ENCODE measurements around the gene CPNE1. TPM values are rescaled to one million over a fixed set of nuclear protein-coding genes. Genes with fewer than 3 reads are reported as not detected.

Gene CPNE1
- total RNA-seq, 2 experiments from 2014 or later = 271 to 272 TPM

DNA sequence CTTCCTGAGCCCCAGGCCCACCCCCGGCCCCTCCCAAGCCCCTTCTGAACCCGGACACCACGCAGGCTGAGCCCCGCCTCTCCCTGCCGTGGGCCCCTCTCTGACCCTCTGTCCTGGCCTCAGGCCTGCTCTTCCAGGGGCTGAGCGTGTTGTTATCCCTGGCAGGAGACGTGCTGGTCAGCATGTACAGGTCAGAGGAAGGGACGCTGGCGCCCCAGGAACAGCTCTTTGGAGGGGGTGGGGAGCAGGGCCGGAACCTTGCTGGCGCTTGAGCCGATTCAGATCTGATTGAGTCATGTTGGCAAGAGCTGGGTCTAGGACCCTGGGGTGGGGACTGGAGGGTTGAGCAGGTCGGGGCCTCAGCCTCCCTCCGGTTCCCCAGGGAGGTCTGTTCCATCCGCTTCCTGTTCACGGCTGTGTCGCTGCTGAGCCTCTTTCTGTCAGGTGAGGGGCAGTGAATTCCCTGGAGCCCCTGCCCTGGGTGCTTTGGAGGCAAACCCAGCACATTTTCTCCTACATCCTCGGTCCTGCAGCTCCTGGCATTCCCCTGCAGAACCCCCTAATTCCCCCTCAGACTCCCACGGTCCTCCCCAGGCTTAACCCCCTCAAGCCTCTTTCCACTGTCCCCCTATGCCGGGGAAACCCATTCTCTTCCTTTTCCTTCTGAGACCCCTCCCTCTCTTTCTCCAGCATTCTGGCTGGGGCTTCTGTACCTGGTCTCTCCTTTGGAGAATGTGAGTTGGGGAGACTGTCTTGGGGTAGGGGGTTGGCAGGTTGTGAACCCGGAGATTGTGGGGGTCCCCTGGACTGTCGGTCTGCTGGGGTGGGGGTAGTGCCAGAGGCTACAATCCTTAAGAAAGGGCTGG is 47.1 kb downstream of the CPNE1 start:
- no peaks in the 10 kb centered on the region for H3K9me3 Mint-ChIP-seq (ENCODE audit: insufficient read depth)
- ATAC-seq (no peak), DNase-seq (peak; percentile 63)
- ChIA-PET CTCF (interaction anchor here (0.8 to 4.3 kb wide), 12 partner anchors 10 to 336 kb away, joined by 3 to 43 read pairs (median 6); partner anchors contain the start of genes NFS1, ROMO1 and SCAND1), POLR2A (interaction anchor here (0.6 to 5.1 kb wide), 8 partner anchors 11 to 337 kb away, joined by 3 to 72 read pairs (median 6); partner anchors contain the start of genes CPNE1, NFS1, RBM12 and RBM39)
- peaks cover 7% of the 10 kb centered on the region for H3K36me3 Mint-ChIP-seq (ENCODE audit: low read depth)
- H3K27ac Mint-ChIP-seq = peak overlapping the region; percentile 92
- peaks cover 2% of the 10 kb centered on the region for H3K27me3 Mint-ChIP-seq (ENCODE audit: low read depth)
- peaks cover 43% of the 10 kb centered on the region for H3K4me1 Mint-ChIP-seq (ENCODE audit: low read depth)
- peak overlapping the region; percentile 84 for H3K4me3 Mint-ChIP-seq

- peak overlapping the region; percentile 84 for H3K4me3 Mint-ChIP-seq
Observed at GRCh38 chr20:35616465-35617396, 48.0 kb downstream of the CPNE1 start.

DNA sequence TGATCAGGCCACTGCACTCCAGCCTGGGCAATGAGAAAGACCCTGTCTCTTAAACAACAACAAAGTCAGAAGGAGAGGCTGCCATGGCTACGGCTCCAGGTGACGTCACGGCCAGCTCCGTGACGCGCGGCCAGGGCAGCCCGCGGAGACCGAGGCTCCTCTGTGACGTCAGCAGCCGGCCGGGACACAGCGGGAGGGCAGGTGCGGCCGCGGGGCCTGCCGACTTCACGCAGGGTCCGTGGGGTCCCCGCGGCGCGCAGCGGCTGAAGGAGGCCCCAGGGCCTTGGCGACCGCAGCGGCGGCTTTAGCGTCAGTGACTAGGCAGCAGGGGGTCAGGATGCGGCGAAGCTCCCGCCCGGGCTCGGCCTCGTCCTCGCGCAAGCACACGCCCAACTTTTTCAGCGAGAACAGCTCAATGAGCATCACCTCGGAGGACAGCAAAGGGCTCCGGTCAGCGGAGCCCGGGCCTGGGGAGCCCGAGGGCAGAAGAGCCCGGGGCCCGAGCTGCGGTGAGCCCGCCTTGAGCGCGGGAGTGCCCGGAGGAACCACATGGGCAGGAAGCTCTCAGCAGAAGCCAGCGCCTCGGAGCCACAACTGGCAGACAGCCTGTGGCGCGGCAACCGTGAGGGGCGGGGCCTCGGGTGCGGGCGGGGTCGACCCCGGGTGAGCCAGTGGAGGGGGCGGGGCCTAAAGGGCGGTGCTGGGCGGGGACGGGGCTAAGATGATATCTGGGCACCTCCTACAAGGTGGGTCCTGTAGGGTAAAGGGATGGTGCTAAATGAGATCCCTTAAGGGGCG is 48.8 kb downstream of the CPNE1 start, which contains the start of gene SPAG4:
Gene SPAG4, plus strand, starts transcription at position 163 of the 798 bp plus-strand sequence. Its CDS starts 175 bp downstream, at position 338.
- Mint-ChIP-seq H3K27ac (peak within 1 kb of the TSS; percentile 96), H3K4me3 (peak within 1 kb of the TSS; percentile 84), H3K36me3 (ENCODE audit: low read depth) (peaks cover under 1% of the 10 kb centered on the region), H3K4me1 (ENCODE audit: low read depth) (peaks cover 43% of the 10 kb centered on the region), H3K27me3 (ENCODE audit: low read depth) (peaks cover 2% of the 10 kb centered on the region), H3K9me3 (ENCODE audit: insufficient read depth) (no peaks in the 10 kb centered on the region)
- POLR2A ChIA-PET = interaction anchor here (1.1 to 5.1 kb wide), 11 partner anchors 12 to 338 kb away, joined by 3 to 72 read pairs (median 5); partner anchors contain the start of genes CPNE1, RBM12, RBM39 and SCAND1
- peak; percentile 100 for DNase-seq
- peak; percentile 89 for ATAC-seq
- CTCF ChIA-PET = interaction anchor here (0.7 to 1.4 kb wide), 8 partner anchors 11 to 161 kb away, joined by 3 to 9 read pairs (median 3); partner anchors contain the start of genes ERGIC3 and RBM39

More at GRCh38 chr20:35616465-35617396, 48.0 kb downstream of the CPNE1 start:
- POLR2A ChIA-PET = interaction anchor here (0.6 to 5.1 kb wide), 16 partner anchors 13 to 338 kb away, joined by 3 to 72 read pairs (median 4); partner anchors contain the start of genes CPNE1, RBM12, RBM39 and SCAND1
- DNase-seq (peak; percentile 67), ATAC-seq (peak; percentile 5)
- Mint-ChIP-seq H3K27me3 (ENCODE audit: low read depth) (peaks cover 2% of the 10 kb centered on the region), H3K9me3 (ENCODE audit: insufficient read depth) (no peaks in the 10 kb centered on the region), H3K27ac (peak overlapping the region; percentile 92), H3K4me1 (ENCODE audit: low read depth) (peaks cover 43% of the 10 kb centered on the region), H3K36me3 (ENCODE audit: low read depth) (peaks cover 5% of the 10 kb centered on the region)
- CTCF ChIA-PET = interaction anchor here (0.8 to 4.3 kb wide), 13 partner anchors 12 to 337 kb away, joined by 3 to 29 read pairs (median 5); partner anchors contain the start of genes ERGIC3, NFS1, RBM39 and ROMO1

GRCh38 chr20:35611482-35611881 is 53.2 kb downstream of the CPNE1 start:
- H3K36me3 Mint-ChIP-seq (ENCODE audit: low read depth) = no peaks in the 10 kb centered on the region
- no peak overlapping the region for H3K4me3 Mint-ChIP-seq
- no peak overlapping the region for H3K27ac Mint-ChIP-seq
- no peaks in the 10 kb centered on the region for H3K9me3 Mint-ChIP-seq (ENCODE audit: insufficient read depth)
- peaks cover 2% of the 10 kb centered on the region for H3K27me3 Mint-ChIP-seq (ENCODE audit: low read depth)
- peaks cover 17% of the 10 kb centered on the region for H3K4me1 Mint-ChIP-seq (ENCODE audit: low read depth)
- no peak for DNase-seq
- CTCF ChIA-PET = interaction anchor here (0.7 kb wide), 1 partner anchor 318 kb away, joined by 3 read pairs; no protein-coding TSS in a partner anchor
- no peak for ATAC-seq
- POLR2A ChIA-PET = interaction anchor here (2.3 kb wide), 1 partner anchor 12 kb away, joined by 6 read pairs; no protein-coding TSS in a partner anchor

DNA sequence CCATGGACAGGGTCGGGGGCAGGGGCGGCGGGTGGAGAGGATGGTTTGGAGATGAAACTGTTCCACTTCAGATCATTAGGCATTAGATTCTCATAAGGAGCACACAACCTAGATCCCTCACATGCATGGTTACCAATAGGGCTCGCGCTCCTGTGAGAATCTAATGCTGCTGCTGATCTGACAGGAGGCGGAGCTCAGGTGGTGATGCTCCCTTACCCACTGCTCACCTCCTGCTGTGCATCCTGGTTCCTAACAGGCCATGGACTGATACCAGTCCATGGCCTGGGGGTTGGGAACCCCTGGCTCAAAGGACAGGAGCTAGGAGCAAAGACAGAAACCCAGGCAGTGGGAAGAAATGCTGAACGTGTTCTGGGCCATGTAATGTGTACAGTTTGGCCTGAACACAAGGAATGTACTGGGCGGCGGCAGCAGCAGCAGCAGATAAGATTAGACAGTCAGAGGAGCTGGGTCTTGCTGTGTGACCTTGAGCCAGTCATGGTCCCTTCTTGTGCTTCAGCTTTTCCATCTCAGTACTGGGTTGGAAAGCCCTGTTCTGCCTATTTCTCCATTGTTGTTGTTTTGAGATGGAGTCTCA is 53.8 kb downstream of the CPNE1 start:
- CTCF ChIA-PET = interaction anchor here (0.7 kb wide), 1 partner anchor 319 kb away, joined by 3 read pairs; no protein-coding TSS in a partner anchor
- POLR2A ChIA-PET = interaction anchor here (2.3 kb wide), 1 partner anchor 12 kb away, joined by 6 read pairs; no protein-coding TSS in a partner anchor
- no peaks in the 10 kb centered on the region for H3K9me3 Mint-ChIP-seq (ENCODE audit: insufficient read depth)

GRCh38 chr20:35607003-35607735 is 57.5 kb downstream of the CPNE1 start:
- Mint-ChIP-seq H3K9me3 (ENCODE audit: insufficient read depth) (no peaks in the 10 kb centered on the region), H3K27ac (no peak overlapping the region), H3K4me1 (ENCODE audit: low read depth) (peaks cover 3% of the 10 kb centered on the region), H3K36me3 (ENCODE audit: low read depth) (no peaks in the 10 kb centered on the region), H3K4me3 (no peak overlapping the region), H3K27me3 (ENCODE audit: low read depth) (peaks cover 15% of the 10 kb centered on the region)
- DNase-seq (no peak), ATAC-seq (no peak)
- POLR2A ChIA-PET = interaction anchor here (0.5 to 1.1 kb wide), 2 partner anchors 27 to 43 kb away, joined by 3 read pairs; no protein-coding TSS in a partner anchor
- CTCF ChIA-PET = no interaction called here

More for the DNA sequence above, 53.8 kb downstream of the CPNE1 start:
- H3K4me3 Mint-ChIP-seq = no peak overlapping the region
- H3K36me3 Mint-ChIP-seq (ENCODE audit: low read depth) = no peaks in the 10 kb centered on the region
- ATAC-seq (no peak), DNase-seq (no peak)
- peaks cover 17% of the 10 kb centered on the region for H3K4me1 Mint-ChIP-seq (ENCODE audit: low read depth)
- peaks cover 2% of the 10 kb centered on the region for H3K27me3 Mint-ChIP-seq (ENCODE audit: low read depth)
- no peak overlapping the region for H3K27ac Mint-ChIP-seq

DNA sequence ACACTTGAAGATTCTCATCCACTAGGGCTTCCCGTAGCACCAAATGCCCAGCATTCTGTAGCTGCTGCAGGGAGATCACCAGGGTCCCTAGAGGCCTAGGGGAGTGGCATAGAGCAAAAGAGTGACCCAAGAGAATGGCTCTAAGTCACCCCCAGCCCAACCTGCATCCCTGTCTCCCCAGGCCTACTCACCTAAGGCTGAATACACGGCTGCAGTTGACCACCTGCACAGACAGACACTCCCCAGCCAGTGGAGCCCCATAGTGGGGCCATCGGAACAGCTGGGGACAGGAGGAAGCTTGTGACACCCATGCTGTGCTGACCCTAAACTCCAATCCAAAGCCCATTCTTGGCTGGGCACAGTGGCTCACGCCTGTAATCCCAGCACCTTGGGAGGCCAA is 58.6 kb downstream of the CPNE1 start:
- Mint-ChIP-seq H3K27ac (no peak overlapping the region), H3K9me3 (ENCODE audit: insufficient read depth) (no peaks in the 10 kb centered on the region), H3K36me3 (ENCODE audit: low read depth) (no peaks in the 10 kb centered on the region), H3K4me3 (no peak overlapping the region), H3K4me1 (ENCODE audit: low read depth) (peaks cover 8% of the 10 kb centered on the region), H3K27me3 (ENCODE audit: low read depth) (peaks cover 22% of the 10 kb centered on the region)
- DNase-seq (no peak), ATAC-seq (no peak)
- CTCF ChIA-PET = interaction anchor here (1.2 kb wide), 1 partner anchor 8 kb away, joined by 3 read pairs; no protein-coding TSS in a partner anchor
- POLR2A ChIA-PET = interaction anchor here (1.1 kb wide), 1 partner anchor 28 kb away, joined by 3 read pairs; no protein-coding TSS in a partner anchor

DNA sequence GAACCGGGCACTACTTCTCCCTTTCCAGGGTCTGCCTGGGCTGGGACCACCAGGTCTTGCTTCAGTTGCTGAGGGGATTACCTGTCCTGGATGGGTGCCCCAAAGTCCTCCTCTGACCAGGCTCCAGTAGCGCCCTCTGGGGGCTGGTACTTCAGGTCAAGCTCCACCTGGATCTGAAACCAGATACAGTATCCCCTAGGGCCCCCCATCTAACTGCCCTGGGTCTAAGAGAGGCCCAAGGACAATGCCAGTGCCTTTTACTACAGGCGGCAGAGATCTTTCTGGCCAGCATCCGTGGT is 60.3 kb downstream of the CPNE1 start:
- no peaks in the 10 kb centered on the region for H3K36me3 Mint-ChIP-seq (ENCODE audit: low read depth)
- H3K27ac Mint-ChIP-seq = no peak overlapping the region
- H3K27me3 Mint-ChIP-seq (ENCODE audit: low read depth) = peaks cover 35% of the 10 kb centered on the region
- ChIA-PET POLR2A (interaction anchor here (1.3 kb wide), 1 partner anchor 59 kb away, joined by 3 read pairs; no protein-coding TSS in a partner anchor), CTCF (interaction anchor here (1.0 to 5.3 kb wide), 6 partner anchors 11 to 141 kb away, joined by 3 to 43 read pairs (median 4); partner anchors contain the start of gene SPAG4)
- DNase-seq (no peak), ATAC-seq (no peak)
- no peak overlapping the region for H3K4me3 Mint-ChIP-seq
- H3K4me1 Mint-ChIP-seq (ENCODE audit: low read depth) = peaks cover 13% of the 10 kb centered on the region
- H3K9me3 Mint-ChIP-seq (ENCODE audit: insufficient read depth) = no peaks in the 10 kb centered on the region

- Mint-ChIP-seq H3K4me3 (no peak overlapping the region), H3K36me3 (ENCODE audit: low read depth) (no peaks in the 10 kb centered on the region), H3K4me1 (ENCODE audit: low read depth) (peaks cover 13% of the 10 kb centered on the region), H3K27ac (no peak overlapping the region), H3K9me3 (ENCODE audit: insufficient read depth) (no peaks in the 10 kb centered on the region), H3K27me3 (ENCODE audit: low read depth) (peaks cover 39% of the 10 kb centered on the region)
- no peak for ATAC-seq
- ChIA-PET POLR2A (interaction anchor here (0.9 to 1.6 kb wide), 3 partner anchors 12 to 113 kb away, joined by 3 to 11 read pairs (median 5); partner anchors contain the start of gene SPAG4), CTCF (interaction anchor here (1.1 to 5.3 kb wide), 5 partner anchors 12 to 140 kb away, joined by 3 to 43 read pairs (median 5); partner anchors contain the start of gene SPAG4)
- no peak for DNase-seq
Observed at GRCh38 chr20:35603695-35604448, 60.8 kb downstream of the CPNE1 start.

Data from activated CD8-positive, alpha-beta T cell treated with anti-CD3 and anti-CD28 coated beads, Interleukin-2, amount 10 ng/mL, durations not matched to agents 7 days and 5 days (primary cell).